ENCODE results near the gene FBXO24. TPM values are rescaled to one million over a fixed set of nuclear protein-coding genes. Genes with fewer than 3 reads are reported as not detected.
A peak's percentile ranks its signal among the peaks of the same experiment; 100 is the strongest.

FBXO24 gene
- total and polyA plus RNA-seq, 2 of the 8 experiments (the other 6 are each of a cell fraction or from before 2014, with no cell fraction given) = 0.35 to 0.57 TPM

DNA sequence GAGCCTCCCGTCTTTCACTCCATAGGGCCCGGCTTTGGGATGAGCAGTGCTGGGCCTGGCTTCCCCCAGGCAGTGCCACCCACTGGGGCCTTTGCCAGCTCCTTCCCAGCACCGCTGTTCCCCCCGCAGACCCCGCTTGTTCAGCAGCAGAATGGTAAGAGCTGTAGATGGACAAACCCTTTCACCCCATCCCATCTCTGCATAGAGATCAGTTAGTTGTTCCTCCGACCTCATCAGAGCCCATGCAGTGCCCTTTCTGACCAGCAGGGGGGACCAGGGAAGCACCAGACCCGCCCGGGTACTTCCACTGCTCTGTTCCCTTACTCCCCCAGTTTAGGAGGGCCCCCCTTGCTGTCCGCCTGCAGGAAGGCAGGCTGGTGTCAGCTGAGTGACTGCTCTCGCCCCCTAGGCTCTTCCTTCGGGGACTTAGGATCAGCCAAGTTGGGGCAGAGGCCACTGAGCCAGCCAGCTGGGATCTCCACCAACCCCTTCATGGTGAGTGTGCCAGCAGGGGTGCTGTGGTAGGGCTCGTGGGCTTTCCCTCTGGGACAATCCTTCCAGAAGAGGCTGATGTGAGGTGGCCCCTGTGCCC lies 22.2 kb upstream of the FBXO24 start:
- TF ChIP-seq RAD21 (IDR thresholded peaks at IDR 0.05 in 1 of 2, conservative IDR thresholded peaks at IDR 0.05 in 1 of 2; ENCODE audit: low read depth in 2 of 2, low read length in 2 of 2) = peak; percentile 74 to 76
- TF ChIP-seq, protein P1, sequence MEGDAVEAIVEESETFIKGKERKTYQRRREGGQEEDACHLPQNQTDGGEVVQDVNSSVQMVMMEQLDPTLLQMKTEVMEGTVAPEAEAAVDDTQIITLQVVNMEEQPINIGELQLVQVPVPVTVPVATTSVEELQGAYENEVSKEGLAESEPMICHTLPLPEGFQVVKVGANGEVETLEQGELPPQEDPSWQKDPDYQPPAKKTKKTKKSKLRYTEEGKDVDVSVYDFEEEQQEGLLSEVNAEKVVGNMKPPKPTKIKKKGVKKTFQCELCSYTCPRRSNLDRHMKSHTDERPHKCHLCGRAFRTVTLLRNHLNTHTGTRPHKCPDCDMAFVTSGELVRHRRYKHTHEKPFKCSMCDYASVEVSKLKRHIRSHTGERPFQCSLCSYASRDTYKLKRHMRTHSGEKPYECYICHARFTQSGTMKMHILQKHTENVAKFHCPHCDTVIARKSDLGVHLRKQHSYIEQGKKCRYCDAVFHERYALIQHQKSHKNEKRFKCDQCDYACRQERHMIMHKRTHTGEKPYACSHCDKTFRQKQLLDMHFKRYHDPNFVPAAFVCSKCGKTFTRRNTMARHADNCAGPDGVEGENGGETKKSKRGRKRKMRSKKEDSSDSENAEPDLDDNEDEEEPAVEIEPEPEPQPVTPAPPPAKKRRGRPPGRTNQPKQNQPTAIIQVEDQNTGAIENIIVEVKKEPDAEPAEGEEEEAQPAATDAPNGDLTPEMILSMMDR (IDR thresholded peaks at IDR 0.05; ENCODE audit: control extremely low read depth in 1 of 3, insufficient read depth in 1 of 3, low read depth in 1 of 3, low read length in 3 of 3) = peak in 2 of 3 experiments; percentile 82 to 96; a peak in 3 of 4 replicates
- TF ChIP-seq JUND (IDR thresholded peaks at IDR 0.05; ENCODE audit: low read length) = 0 out of 2 replicates have a peak, but pooled peaks have one; percentile 9
- TF ChIP-seq SIN3A (conservative IDR thresholded peaks at IDR 0.05 in 1 of 2, IDR thresholded peaks at IDR 0.05 in 1 of 2; ENCODE audit: low read depth in 1 of 2, low read length in 2 of 2) = 0 out of 4 replicates have a peak, but pooled peaks of 1 of the 2 experiments have one; percentile 39
- no peak for TF ChIP-seq SP2 (IDR thresholded peaks at IDR 0.05; ENCODE audit: low read length)
- FAIRE-seq (peak; percentile 63), DNase-seq (ENCODE audit: low read depth in 1 of 2, low spot score in 2 of 2) (peak; percentile 65 to 98)
- Histone ChIP-seq H2BK12ac (ENCODE audit: low read depth, low read length) (0 out of 2 replicates have a peak overlapping the region, but pooled peaks have one; percentile 60), H4K5ac (ENCODE audit: insufficient read length, low read depth, low read length) (no peak overlapping the region), H3K79me2 (ENCODE audit: control insufficient read depth in 1 of 2, insufficient read depth in 2 of 2, low read length in 2 of 2) (no peaks in the 10 kb centered on the region), H4K8ac (ENCODE audit: extremely low read depth, insufficient read depth, low read length) (no peak overlapping the region), H3K14ac (ENCODE audit: insufficient read length) (no peak overlapping the region), H4K20me1 (replicated peaks in 1 of 2; ENCODE audit: control insufficient read depth in 1 of 2, insufficient read depth in 2 of 2, low read length in 2 of 2) (peaks cover 0 to 2% of the 10 kb centered on the region in 2 experiments), H3K79me1 (ENCODE audit: low read depth, low read length) (peaks cover 2% of the 10 kb centered on the region; the same call in 1 of the 2 replicates), H3K23me2 (ENCODE audit: low read depth, low read length) (no peaks in the 10 kb centered on the region), H3K9me3 (ENCODE audit: insufficient read depth in 2 of 2, low read depth in 1 of 2, low read length in 1 of 2) (no peaks in the 10 kb centered on the region), H3K4ac (replicated peaks; ENCODE audit: insufficient read length, low read depth, low read length) (no peak overlapping the region), H3K27ac (ENCODE audit: low read depth, low read length) (no peak overlapping the region), H2AFZ (ENCODE audit: low read length) (no peak overlapping the region), H2BK120ac (replicated peaks; ENCODE audit: low read depth, low read length) (no peak overlapping the region), H3K27me3 (replicated peaks in 1 of 4; ENCODE audit: control insufficient read depth in 3 of 4, extremely low read depth in 1 of 4, insufficient read depth in 3 of 4, low read length in 3 of 4) (no peaks in the 10 kb centered on the region), H2AK5ac (ENCODE audit: low read depth, low read length) (0 out of 2 replicates have a peak overlapping the region, but pooled peaks have one; percentile 58), H2BK20ac (ENCODE audit: low read length) (no peak overlapping the region), H3K4me1 (replicated peaks in 1 of 4; ENCODE audit: control insufficient read depth in 3 of 4, insufficient read depth in 4 of 4, low read length in 3 of 4) (peaks cover 0 to 18% (median 8%) of the 10 kb centered on the region in 4 experiments; a peak in 6 of 7 replicates), H2BK5ac (ENCODE audit: low read depth, low read length) (no peak overlapping the region), H4K91ac (replicated peaks; ENCODE audit: insufficient read length, low read length) (no peak overlapping the region), H3K9ac (replicated peaks in 1 of 4; ENCODE audit: extremely low read depth in 1 of 4, low read depth in 3 of 4, low read length in 3 of 4) (no peak overlapping the region), H3K36me3 (ENCODE audit: control insufficient read depth in 2 of 4, insufficient read depth in 4 of 4, low read length in 3 of 4) (no peaks in the 10 kb centered on the region), H3K4me2 (ENCODE audit: insufficient read depth in 1 of 2, low read depth in 2 of 2, low read length in 2 of 2) (no peak overlapping the region), H3K23ac (ENCODE audit: insufficient read length) (no peak overlapping the region), H2BK15ac (ENCODE audit: low read length) (no peak overlapping the region), H3K4me3 (ENCODE audit: extremely low read depth in 1 of 4, insufficient read depth in 2 of 4, low read depth in 3 of 4, low read length in 4 of 4) (no peak overlapping the region), H3K56ac (replicated peaks; ENCODE audit: insufficient read length, low read depth, low read length) (no peak overlapping the region), H3K18ac (ENCODE audit: extremely low read depth, low read length) (no peak overlapping the region)
- 42% methylated on average over 12 of the region's 12 CpGs; no CpG with 5 or more reads in 1 of the 2 experiments for WGBS, 2 experiments (ENCODE audit: extremely low coverage in 1 of 2, insufficient coverage in 1 of 2, insufficient read length in 1 of 2, insufficient replicate concordance in 2 of 2, low coverage in 1 of 2, low lambda C conversion rate in 2 of 2, missing lambda C conversion rate in 1 of 2)
- POLR2A ChIA-PET (ENCODE audit: partially characterized antibody) = interaction anchor here (0.6 to 2.6 kb wide), 11 partner anchors 9 to 192 kb away, joined by 3 to 11 read pairs (median 4); partner anchors contain the start of genes FBXO24 and MOSPD3
- CTCF ChIA-PET (ENCODE audit: partially characterized antibody) = interaction anchor here (0.5 to 12.7 kb wide), 43 partner anchors 7 to 577 kb away, joined by 3 to 341 read pairs (median 5); partner anchors contain the start of genes AGFG2, FBXO24, LRCH4 and MOSPD3

Measured in H1 (cell line).